Measurements from ENCODE around the gene PYCARD. TPM values are rescaled to one million over a fixed set of nuclear protein-coding genes. Genes with fewer than 3 reads are reported as not detected.

The PYCARD gene
- total and polyA plus RNA-seq, 10 of the 15 experiments (the other 5 are each of a cell fraction or from before 2014, with no cell fraction given) = 5.1 to 106 (median 45.9) TPM

GRCh38 chr16:31179747-31180459 lies 22.7 kb downstream of the PYCARD start, which contains the start of gene FUS (continued):
- TF ChIP-seq SRF (IDR thresholded peaks at IDR 0.05; ENCODE audit: low read depth in 2 of 2, low read length in 2 of 2) = peak in 1 of 2 experiments; percentile 42; a peak in 1 of 4 replicates
- TF ChIP-seq IKZF1 (conservative IDR thresholded peaks at IDR 0.05) = peak; percentile 45
- peak; percentile 84; the same call in 1 of the 2 replicates for TF ChIP-seq RB1 (IDR thresholded peaks at IDR 0.05; ENCODE audit: borderline replicate concordance)
- peak; percentile 96 for TF ChIP-seq LARP7 (IDR thresholded peaks at IDR 0.05)
- no peak for TF ChIP-seq YBX1 (IDR thresholded peaks at IDR 0.05)
- TF ChIP-seq TBL1XR1 (IDR thresholded peaks at IDR 0.05; ENCODE audit: low read depth, low read length) = peak; percentile 14; the same call in 1 of the 2 replicates
- peak; percentile 61 for TF ChIP-seq BCL3 (IDR thresholded peaks at IDR 0.05; ENCODE audit: borderline replicate concordance, insufficient read depth, low read depth, low read length, poor library complexity, severe bottlenecking)
- TF ChIP-seq ETV6 (conservative IDR thresholded peaks at IDR 0.05 in 1 of 2, IDR thresholded peaks at IDR 0.05 in 1 of 2; ENCODE audit: borderline replicate concordance in 1 of 2, low read depth in 1 of 2) = no peak; a peak in 1 of 4 replicates
- peak; percentile 93 for TF ChIP-seq E4F1 (IDR thresholded peaks at IDR 0.05; ENCODE audit: borderline replicate concordance, partially characterized antibody)
- no peak for TF ChIP-seq NFXL1 (IDR thresholded peaks at IDR 0.05; ENCODE audit: borderline replicate concordance)
- TF ChIP-seq SREBF2 (IDR thresholded peaks at IDR 0.05; ENCODE audit: low read length) = no peak
- TF ChIP-seq USF2 (IDR thresholded peaks at IDR 0.05; ENCODE audit: borderline replicate concordance, low read depth, low read length) = no peak
- TF ChIP-seq TAF1 (IDR thresholded peaks at IDR 0.05; ENCODE audit: borderline replicate concordance, low read depth, low read length) = peak; percentile 100
- TF ChIP-seq TCF12 (IDR thresholded peaks at IDR 0.05; ENCODE audit: low read depth, low read length) = peak; percentile 96
- no peak; the same call in 1 of the 2 replicates for TF ChIP-seq MXI1 (IDR thresholded peaks at IDR 0.05; ENCODE audit: low read depth, low read length)
- TF ChIP-seq IKZF2 (IDR thresholded peaks at IDR 0.05) = peak in 1 of 2 experiments; percentile 85; a peak in 2 of 4 replicates
- no peak for TF ChIP-seq GABPA (IDR thresholded peaks at IDR 0.05; ENCODE audit: low read depth)
- TF ChIP-seq HDGF (IDR thresholded peaks at IDR 0.05) = no peak
- TF ChIP-seq CEBPZ (IDR thresholded peaks at IDR 0.05; ENCODE audit: low read depth, low read length) = 0 out of 2 replicates have a peak, but pooled peaks have one; percentile 23
